HTERT RPE-1 (cell line): ENCODE results near the gene SLC35D3.
"Not testable (repeated sequence)": the region's sequence is repeated elsewhere in the genome, so short reads cannot be mapped to it uniquely, and the experiment has no call there.

Source experiments
- in situ Hi-C: fragments of 300-500 bp; cut with MboI; formaldehyde crosslinking; loops from 4 replicates; pipeline ENCODE4 v1.14.3; 2020; ENCODE audit warnings: low sequenced_read_pairs

Gene SLC35D3

GRCh38 chr6:136921936-136922684 is at the start of gene SLC35D3:
SLC35D3 (plus strand) TSS chr6:136922301; CDS start chr6:136922429, 128 bp downstream.
- in situ Hi-C loops: no loop called here

GRCh38 chr6:136873748-136874147 is 48.4 kb upstream of the SLC35D3 start:
- in situ Hi-C loops: no loop called here

- in situ Hi-C loops: not testable (repeated sequence)
Observed at GRCh38 chr6:136876469-136876868, 45.6 kb upstream of the SLC35D3 start.

- in situ Hi-C loops: no loop called here
Observed at GRCh38 chr6:136880748-136881460, 41.2 kb upstream of the SLC35D3 start.

GRCh38 chr6:136886091-136886490 is 36.0 kb upstream of the SLC35D3 start:
- in situ Hi-C loops: no loop called here

- in situ Hi-C loops: no loop called here
Observed at GRCh38 chr6:136887953-136888352, 34.1 kb upstream of the SLC35D3 start.

GRCh38 chr6:136889271-136890193 is 32.6 kb upstream of the SLC35D3 start:
- in situ Hi-C loops: no loop called here

GRCh38 chr6:136890194-136890839 is 31.8 kb upstream of the SLC35D3 start:
- in situ Hi-C loops: no loop called here

GRCh38 chr6:136890986-136891385 is 31.1 kb upstream of the SLC35D3 start:
- in situ Hi-C loops: no loop called here

- in situ Hi-C loops: no loop called here
Observed at GRCh38 chr6:136893187-136893586, 28.9 kb upstream of the SLC35D3 start.

GRCh38 chr6:136895901-136896300 is 26.2 kb upstream of the SLC35D3 start:
- in situ Hi-C loops: no loop called here

- in situ Hi-C loops: no loop called here
Observed at GRCh38 chr6:136897071-136897470, 25.0 kb upstream of the SLC35D3 start.

GRCh38 chr6:136901212-136901784 is 20.8 kb upstream of the SLC35D3 start:
- in situ Hi-C loops: no loop called here

- in situ Hi-C loops: not testable (repeated sequence)
Observed at GRCh38 chr6:136904477-136904876, 17.6 kb upstream of the SLC35D3 start.

- in situ Hi-C loops: no loop called here
Observed at GRCh38 chr6:136914947-136915346, 7.2 kb upstream of the SLC35D3 start.

GRCh38 chr6:136918706-136919105 is 3.4 kb upstream of the SLC35D3 start:
- in situ Hi-C loops: no loop called here

GRCh38 chr6:136920216-136920615 is 1.9 kb upstream of the SLC35D3 start:
- in situ Hi-C loops: no loop called here

- in situ Hi-C loops: no loop called here
Observed at GRCh38 chr6:136920671-136921380, 1.3 kb upstream of the SLC35D3 start.

GRCh38 chr6:136921381-136921935 is 643 bp upstream of the SLC35D3 start:
- in situ Hi-C loops: no loop called here

GRCh38 chr6:136922685-136923006 is 545 bp downstream of the SLC35D3 start:
- in situ Hi-C loops: no loop called here
